ENCODE results near the gene WFDC1.

Gene WFDC1

DNA sequence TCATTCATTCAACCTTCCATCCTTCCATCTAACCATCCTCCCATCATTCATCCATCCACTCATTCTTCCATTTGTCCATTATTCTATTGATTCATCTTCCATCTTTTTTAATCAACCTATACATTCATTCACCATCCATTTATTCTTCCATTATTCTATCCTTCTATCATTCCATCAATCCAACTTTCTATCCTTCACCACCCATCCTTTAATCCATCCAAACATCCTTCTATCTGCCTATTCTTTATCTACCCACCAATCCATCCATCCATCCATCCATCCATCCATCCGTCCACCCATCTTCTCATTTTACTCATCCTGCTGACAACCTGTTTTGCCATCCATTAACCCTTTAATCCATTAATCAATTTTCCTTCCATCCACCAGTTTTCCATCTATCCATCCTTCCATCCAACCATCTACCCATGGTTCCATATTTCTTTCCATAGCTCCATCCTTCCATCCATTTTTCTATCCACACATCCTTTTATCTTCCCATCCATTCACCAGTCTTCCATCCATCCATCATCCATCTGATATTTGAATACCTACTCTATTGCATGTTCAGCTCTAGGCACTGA, 21.8 kb upstream of the WFDC1 start:
- no peak for DNase-seq (ENCODE audit: low read depth)

DNA sequence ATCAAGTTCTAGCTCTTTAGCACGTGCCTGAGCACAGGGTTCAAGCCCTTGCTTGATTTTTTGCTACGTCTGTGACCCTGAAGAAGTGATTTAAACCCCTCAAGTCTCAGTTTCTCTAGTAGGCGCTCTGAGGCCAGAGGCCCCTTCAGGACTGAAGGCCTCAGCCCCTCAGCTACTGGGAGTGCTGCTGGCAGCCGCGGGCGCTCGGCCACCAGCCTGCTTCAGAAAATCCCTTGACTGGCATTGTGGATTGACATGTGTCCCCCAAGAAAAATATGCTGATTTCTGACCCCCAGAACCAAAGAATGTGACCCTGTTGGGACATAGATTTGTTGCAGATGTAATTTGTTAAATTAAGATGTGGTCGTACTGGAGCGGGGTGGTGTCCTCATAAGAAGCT, 20.2 kb upstream of the WFDC1 start:
- no peak for DNase-seq (ENCODE audit: low read depth)

DNA sequence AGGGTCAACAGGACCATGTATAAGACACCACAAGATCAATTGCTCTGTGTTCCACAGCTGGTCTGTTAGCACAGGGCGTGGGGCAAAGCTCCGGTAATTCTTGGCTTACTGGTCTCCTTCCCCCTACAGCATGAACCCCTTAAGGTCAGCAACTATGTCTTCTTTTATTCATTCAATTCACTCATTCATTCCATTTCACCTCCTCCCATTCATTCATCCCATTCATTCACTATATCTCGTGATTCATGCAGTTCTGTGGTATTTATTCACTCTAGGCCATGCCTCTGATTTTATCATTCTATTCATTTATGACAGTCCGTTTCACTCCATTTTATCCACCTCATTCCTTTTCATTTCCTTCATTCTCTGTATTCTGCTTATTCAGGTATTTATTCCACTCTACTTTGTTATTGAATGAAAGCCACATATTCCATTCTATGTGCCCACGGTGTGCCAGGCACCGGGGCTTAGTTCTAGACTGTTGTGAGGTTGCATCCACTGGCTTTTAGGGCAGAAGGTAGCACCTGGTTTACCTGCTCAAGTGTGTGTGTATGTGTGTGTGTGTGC, 19.0 kb upstream of the WFDC1 start:
- DNase-seq (ENCODE audit: low read depth) = no peak

DNA sequence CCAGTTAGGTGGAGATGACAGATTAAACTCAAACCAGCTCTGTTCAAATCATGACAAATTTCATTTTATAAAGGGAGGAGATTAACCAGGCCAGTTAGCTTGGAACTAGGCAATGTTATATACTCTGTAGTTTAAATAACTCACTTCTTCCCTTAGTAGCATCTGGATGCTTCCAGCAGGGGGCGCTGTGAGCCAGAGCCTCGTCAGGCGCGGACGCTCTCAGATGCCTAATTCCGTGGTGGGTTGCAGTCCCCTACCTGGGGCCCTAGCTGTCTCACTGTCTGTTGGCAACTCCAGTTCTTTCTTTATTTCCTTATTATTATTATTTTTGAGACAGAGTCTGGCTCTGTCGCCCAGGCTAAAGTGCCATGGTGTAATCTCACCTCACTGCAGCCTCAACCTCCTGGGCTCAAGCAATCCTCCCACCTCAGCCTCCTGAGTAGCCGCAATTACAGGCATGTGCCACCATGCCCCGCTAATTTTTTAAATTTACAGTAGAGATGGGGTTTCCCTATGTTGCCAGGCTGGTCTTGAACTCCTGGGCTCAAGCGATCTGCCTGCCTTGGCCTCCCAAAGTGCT, 17.3 kb upstream of the WFDC1 start:
- DNase-seq (ENCODE audit: low read depth) = no peak

GRCh38 chr16:84278333-84278732, 16.3 kb upstream of the WFDC1 start:
- no peak for DNase-seq (ENCODE audit: low read depth)

DNA sequence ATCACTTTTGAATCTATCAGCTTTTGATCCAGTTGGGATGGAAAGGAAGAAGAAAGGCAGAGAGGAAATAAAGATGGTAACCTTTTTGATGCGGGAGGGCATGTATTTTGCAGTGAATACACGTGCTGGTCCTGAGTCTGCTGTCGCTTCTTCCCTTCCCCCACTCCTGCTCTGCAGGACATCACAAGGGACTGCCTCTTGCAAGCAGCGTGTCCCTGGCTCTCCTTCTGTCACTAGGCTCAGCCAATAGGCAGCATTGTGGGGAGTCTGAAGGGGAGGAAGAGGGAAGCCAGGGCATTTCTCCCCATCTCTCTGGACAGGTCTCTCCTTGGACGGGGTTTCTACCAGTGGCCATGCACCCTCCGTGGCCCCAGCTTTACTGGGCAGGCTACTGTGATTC, 15.7 kb upstream of the WFDC1 start:
- no peak for DNase-seq (ENCODE audit: low read depth)

DNA sequence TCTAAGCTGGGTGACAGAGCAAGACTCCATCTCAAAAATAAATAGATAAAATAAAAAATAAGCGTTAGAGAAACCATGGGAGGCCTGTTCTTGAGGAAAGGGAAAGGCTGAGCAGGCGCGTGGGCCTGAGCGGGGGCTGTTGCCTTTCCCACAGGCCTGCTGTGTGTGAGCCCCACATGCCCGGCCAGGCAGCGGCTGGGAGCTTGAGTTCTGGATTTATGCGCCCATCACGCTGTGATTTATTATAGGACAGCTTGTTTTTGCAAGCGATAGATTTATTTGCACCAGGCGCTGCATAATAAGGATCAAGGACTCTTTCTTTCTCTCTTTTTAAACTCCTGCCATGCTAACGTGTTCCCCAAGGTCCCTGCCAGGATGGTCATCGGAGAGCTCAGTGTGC, 14.8 kb upstream of the WFDC1 start:
- no peak for DNase-seq (ENCODE audit: low read depth)

GRCh38 chr16:84281074-84281473, 13.6 kb upstream of the WFDC1 start:
- no peak for DNase-seq (ENCODE audit: low read depth)

- DNase-seq (ENCODE audit: low read depth) = no peak
Observed at GRCh38 chr16:84282533-84282932, 12.1 kb upstream of the WFDC1 start.

GRCh38 chr16:84283314-84284153, 11.1 kb upstream of the WFDC1 start:
- DNase-seq (ENCODE audit: low read depth) = no peak

GRCh38 chr16:84284154-84284722, 10.4 kb upstream of the WFDC1 start:
- peak; percentile 65 for DNase-seq (ENCODE audit: low read depth)

DNA sequence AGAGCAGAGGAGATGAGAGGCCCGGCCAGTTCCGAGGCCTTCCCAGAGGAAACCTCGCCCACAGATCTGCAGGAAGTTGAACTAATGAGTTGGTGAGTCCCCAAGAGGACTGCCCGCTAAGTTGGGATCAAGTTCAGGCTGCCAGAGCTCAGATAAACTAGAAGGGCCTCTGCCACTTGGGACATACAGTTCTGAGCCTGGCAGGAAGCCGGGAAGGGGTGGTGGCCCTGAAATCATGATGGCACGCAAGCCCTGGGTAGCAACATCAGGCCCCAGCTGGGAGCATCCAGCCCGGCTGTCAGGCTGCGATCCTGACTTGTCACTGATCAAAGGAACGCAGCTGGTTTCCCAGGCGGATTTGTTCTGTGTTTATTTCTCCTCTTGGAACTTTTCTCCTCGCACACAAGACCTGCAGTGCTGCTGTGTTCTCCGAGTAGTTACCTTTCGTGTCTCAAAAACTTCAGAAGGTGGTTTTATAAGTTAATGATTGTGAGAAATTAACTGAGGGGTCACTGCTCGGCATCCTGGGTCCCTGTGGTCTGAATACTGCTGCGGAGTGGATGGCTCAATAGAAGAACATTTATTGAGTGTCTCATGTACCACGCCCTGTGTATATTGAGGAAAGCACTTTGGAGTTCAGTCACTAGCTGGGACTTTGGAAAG, 8.0 kb upstream of the WFDC1 start:
- peak; percentile 81 for DNase-seq (ENCODE audit: low read depth)

DNA sequence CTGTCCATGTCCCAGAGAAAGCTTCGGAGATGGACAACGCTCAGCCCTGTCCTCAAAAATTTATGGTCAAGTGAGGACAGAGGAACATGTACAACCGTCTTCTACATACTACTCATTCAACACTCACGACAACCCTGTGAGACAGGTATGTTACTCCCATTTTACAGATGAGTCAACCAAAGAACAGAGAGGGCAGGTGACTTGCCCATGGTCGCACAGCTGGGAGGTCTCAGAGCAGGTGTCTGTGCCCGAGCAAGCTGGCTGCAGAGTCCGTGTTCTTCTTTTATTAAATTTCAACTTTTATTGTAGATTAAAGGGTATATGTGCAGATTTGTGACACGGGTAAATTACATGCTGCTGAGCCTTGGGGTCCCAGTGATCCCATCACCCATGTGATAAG, 5.8 kb upstream of the WFDC1 start:
- no peak for DNase-seq (ENCODE audit: low read depth)

GRCh38 chr16:84291226-84291625, 3.5 kb upstream of the WFDC1 start:
- no peak for DNase-seq (ENCODE audit: low read depth)

DNA sequence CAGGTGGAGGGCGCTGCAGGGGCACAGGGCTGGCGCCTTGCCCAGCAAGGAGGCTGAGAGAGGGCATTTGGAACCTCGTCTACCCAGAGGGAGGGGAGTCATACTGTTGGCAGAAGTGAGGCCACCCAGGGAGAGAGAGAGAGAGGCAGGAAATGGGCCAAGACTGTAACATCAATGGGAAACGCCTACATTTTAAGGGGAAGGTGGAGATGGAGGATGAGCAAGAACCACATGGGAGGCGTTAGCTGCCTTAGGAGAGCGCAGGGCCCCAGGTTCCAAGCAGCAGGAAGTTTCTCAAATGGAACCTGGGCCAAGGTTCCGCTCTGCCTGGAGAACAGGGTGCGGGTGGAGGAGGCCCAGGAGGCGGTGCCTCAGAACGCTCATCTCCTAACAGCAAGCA, 2.7 kb upstream of the WFDC1 start:
- no peak for DNase-seq (ENCODE audit: low read depth)

GRCh38 chr16:84293406-84293805, 1.3 kb upstream of the WFDC1 start:
- no peak for DNase-seq (ENCODE audit: low read depth)

GRCh38 chr16:84294117-84294516, 561 bp upstream of the WFDC1 start:
- DNase-seq (ENCODE audit: low read depth) = no peak

GRCh38 chr16:84295203-84295860, 654 bp downstream of the WFDC1 start:
- DNase-seq (ENCODE audit: low read depth) = no peak

DNA sequence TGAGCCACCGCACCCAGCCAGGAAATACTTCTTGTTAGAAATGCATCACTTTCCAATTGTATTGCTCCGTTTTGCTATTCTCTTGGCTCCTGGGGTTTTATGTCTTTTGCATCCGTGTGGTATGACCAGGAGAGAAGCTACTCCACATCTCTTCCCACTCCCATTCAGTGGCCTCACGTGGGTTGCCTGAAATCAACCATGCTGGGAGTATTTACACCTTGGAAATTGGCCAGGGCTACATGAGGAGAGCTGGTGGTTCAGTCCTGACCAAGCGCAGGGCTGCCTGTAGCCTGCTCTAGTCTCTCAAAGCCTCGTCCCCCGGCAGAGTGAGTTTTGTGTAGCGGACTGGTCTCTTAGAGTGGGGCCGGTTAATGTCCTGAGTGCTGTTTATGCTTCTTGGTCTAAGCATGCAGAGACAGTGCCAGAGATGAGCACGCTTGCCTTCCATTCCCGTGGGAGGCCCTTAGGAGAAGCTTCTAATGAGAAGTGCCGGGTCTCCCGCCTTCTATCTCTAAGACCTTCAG, 3.8 kb downstream of the WFDC1 start:
- no peak for DNase-seq (ENCODE audit: low read depth)

- DNase-seq (ENCODE audit: low read depth) = no peak
Observed at GRCh38 chr16:84299734-84300440, 5.2 kb downstream of the WFDC1 start.

Data from fibroblast of gingiva (primary cell).